ENCODE data around the gene EPM2A.

GRCh38 chr6:145633981-145634627 lies 101.2 kb downstream of the EPM2A start:
- no peak for TF ChIP-seq POLR2AphosphoS5 (IDR thresholded peaks at IDR 0.05; ENCODE audit: low read depth, low read length)
- TF ChIP-seq POLR2A (IDR thresholded peaks at IDR 0.05; ENCODE audit: low read depth, low read length) = no peak

All from GM12891 (cell line).